ENCODE data around the gene SF1.

SF1 gene

DNA sequence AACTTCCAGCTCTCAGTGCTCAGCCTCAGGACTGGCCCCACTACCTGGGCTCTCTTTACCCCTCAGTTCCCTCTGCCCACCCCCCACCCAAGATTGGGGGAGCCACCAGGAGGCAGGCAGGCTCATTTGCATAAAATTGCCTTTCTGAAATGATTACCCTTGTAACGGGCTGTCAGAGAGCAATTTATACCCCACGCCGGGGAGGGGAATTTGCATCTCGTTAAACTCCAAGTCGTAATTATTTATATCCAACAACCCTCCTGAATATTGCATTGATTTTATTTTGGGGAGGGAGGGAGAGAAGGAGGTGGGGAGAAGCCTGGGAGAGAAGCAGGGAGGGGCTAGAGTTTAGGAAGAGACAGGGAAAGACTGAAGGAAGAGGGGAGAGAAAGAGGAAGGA is 63.7 kb downstream of the SF1 start:
- DNase-seq: peak in 1 of 51 donors; percentile 37
